OCI-LY3 (cell line): ENCODE data around the gene CAPN15.

ENCODE experiments used
- CTCF ChIP-seq: fragments of 200-600, 300-600 bp; sonication (generic); IDR thresholded peaks from 2 replicates; pipeline ENCODE4 v1.5.1; 2014; ENCODE audit warnings: antibody characterized with exemption, low read length, low read depth
- EZH2phosphoT487 ChIP-seq: fragments of 200-600 bp; shearing (Covaris generic); IDR thresholded peaks from 2 replicates; pipeline ENCODE4 v1.6.1; 2018; ENCODE audit warnings: antibody characterized with exemption, mixed run types, low read depth

GRCh38 chr16:558298-559020, 30.9 kb downstream of the CAPN15 start:
- TF ChIP-seq CTCF (no peak), EZH2phosphoT487 (no peak)
